Measurements from ENCODE around the gene PRELP. TPM values are rescaled to one million over a fixed set of nuclear protein-coding genes. Genes with fewer than 3 reads are reported as not detected.

Gene PRELP
- total RNA-seq, 1 experiment from 2014 or later: not detected

DNA sequence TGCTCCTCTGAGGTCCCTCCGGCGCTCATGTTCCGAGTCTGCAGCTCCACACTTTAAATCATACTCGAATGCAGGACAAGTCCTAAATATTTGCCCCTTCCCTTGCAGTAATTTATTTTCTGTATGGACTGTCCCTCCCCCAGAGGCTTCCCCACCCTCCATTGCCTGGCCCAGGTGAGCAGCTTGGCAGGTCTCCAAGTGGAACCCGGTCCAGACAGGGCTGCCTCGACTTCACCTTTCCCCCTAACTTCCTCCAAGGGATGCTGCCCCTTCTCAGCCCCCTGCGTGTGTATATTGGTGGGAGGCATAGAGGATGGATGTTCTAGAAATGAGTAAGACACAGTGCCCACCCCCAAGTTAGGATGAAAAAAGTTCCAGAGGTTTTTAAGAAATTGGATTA, 12.9 kb downstream of the PRELP start:
- intact Hi-C loops (cut with micrococcal nuclease; ENCODE audit: unreplicated experiment): loop anchor here (5.0 kb wide), 1 partner anchor 216 kb away; no protein-coding TSS in a partner anchor
- no peak overlapping the region for H3K27ac Mint-ChIP-seq (ENCODE audit: unreplicated experiment)

GRCh38 chr1:203490607-203491006, 15.0 kb downstream of the PRELP start:
- CTCF ChIA-PET: no interaction called here
- H3K9me3 Mint-ChIP-seq (ENCODE audit: unreplicated experiment): no peaks in the 10 kb centered on the region

More for the DNA sequence above, 12.9 kb downstream of the PRELP start:
- no peaks in the 10 kb centered on the region for H3K36me3 Mint-ChIP-seq (ENCODE audit: insufficient read depth, unreplicated experiment)
- no peaks in the 10 kb centered on the region for H3K9me3 Mint-ChIP-seq (ENCODE audit: unreplicated experiment)
- no peak for DNase-seq
- H3K4me3 ChIP-seq (ENCODE audit: low read depth, low read length): no peak overlapping the region
- H3K27me3 Mint-ChIP-seq (ENCODE audit: insufficient read depth, unreplicated experiment): peaks cover 12% of the 10 kb centered on the region
- ChIA-PET POLR2A (interaction anchor here (0.6 kb wide), 1 partner anchor 298 kb away, joined by 3 read pairs; no protein-coding TSS in a partner anchor), CTCF (interaction anchor here (1.2 to 1.7 kb wide), 3 partner anchors 13 to 149 kb away, joined by 3 to 5 read pairs (median 5); partner anchors contain the start of gene PRELP)
- H3K9me3 ChIP-seq: no peaks in the 10 kb centered on the region
- no peaks in the 10 kb centered on the region for H3K36me3 ChIP-seq (ENCODE audit: control insufficient read depth, insufficient read depth, low read length)
- H3K4me3 Mint-ChIP-seq (ENCODE audit: unreplicated experiment): no peak overlapping the region
- no peaks in the 10 kb centered on the region for H3K4me1 Mint-ChIP-seq (ENCODE audit: low read depth, unreplicated experiment)
- H3K27me3 ChIP-seq (replicated peaks; ENCODE audit: control insufficient read depth, insufficient read depth, low read length): no peaks in the 10 kb centered on the region
- no peaks in the 10 kb centered on the region for H3K4me1 ChIP-seq
- BruUV-seq (replicated peaks): no TSS peak
- no peak for TF ChIP-seq CTCF (IDR thresholded peaks at IDR 0.05; ENCODE audit: insufficient read depth in 1 of 2, low read depth in 1 of 2, low read length in 1 of 2, severe bottlenecking in 1 of 2, unreplicated experiment in 1 of 2)

GRCh38 chr1:203491664-203492063, 16.1 kb downstream of the PRELP start:
- DNase-seq: no peak
- no peaks in the 10 kb centered on the region for H3K9me3 Mint-ChIP-seq (ENCODE audit: unreplicated experiment)
- H3K4me1 Mint-ChIP-seq (ENCODE audit: low read depth, unreplicated experiment): no peaks in the 10 kb centered on the region
- H3K4me3 ChIP-seq (ENCODE audit: low read depth, low read length): no peak overlapping the region
- no peaks in the 10 kb centered on the region for H3K27me3 ChIP-seq (replicated peaks; ENCODE audit: control insufficient read depth, insufficient read depth, low read length)
- peaks cover 9% of the 10 kb centered on the region for H3K27me3 Mint-ChIP-seq (ENCODE audit: insufficient read depth, unreplicated experiment)
- H3K36me3 ChIP-seq (ENCODE audit: control insufficient read depth, insufficient read depth, low read length): no peaks in the 10 kb centered on the region
- ChIA-PET POLR2A (no interaction called here), CTCF (no interaction called here)
- no peak overlapping the region for H3K27ac Mint-ChIP-seq (ENCODE audit: unreplicated experiment)
- intact Hi-C loops (cut with micrococcal nuclease; ENCODE audit: unreplicated experiment): no loop called here
- no TSS peak for BruUV-seq (replicated peaks)
- H3K36me3 Mint-ChIP-seq (ENCODE audit: insufficient read depth, unreplicated experiment): no peaks in the 10 kb centered on the region
- no peaks in the 10 kb centered on the region for H3K9me3 ChIP-seq
- no peaks in the 10 kb centered on the region for H3K4me1 ChIP-seq
- H3K4me3 Mint-ChIP-seq (ENCODE audit: unreplicated experiment): no peak overlapping the region
- no peak for TF ChIP-seq CTCF (IDR thresholded peaks at IDR 0.05; ENCODE audit: insufficient read depth in 1 of 2, low read depth in 1 of 2, low read length in 1 of 2, severe bottlenecking in 1 of 2, unreplicated experiment in 1 of 2)

More at GRCh38 chr1:203490607-203491006, 15.0 kb downstream of the PRELP start:
- Histone ChIP-seq H3K36me3 (ENCODE audit: control insufficient read depth, insufficient read depth, low read length) (no peaks in the 10 kb centered on the region), H3K9me3 (no peaks in the 10 kb centered on the region), H3K4me1 (no peaks in the 10 kb centered on the region), H3K27me3 (replicated peaks; ENCODE audit: control insufficient read depth, insufficient read depth, low read length) (no peaks in the 10 kb centered on the region), H3K4me3 (ENCODE audit: low read depth, low read length) (no peak overlapping the region)
- no peaks in the 10 kb centered on the region for H3K4me1 Mint-ChIP-seq (ENCODE audit: low read depth, unreplicated experiment)
- no peaks in the 10 kb centered on the region for H3K36me3 Mint-ChIP-seq (ENCODE audit: insufficient read depth, unreplicated experiment)
- peaks cover 9% of the 10 kb centered on the region for H3K27me3 Mint-ChIP-seq (ENCODE audit: insufficient read depth, unreplicated experiment)
- POLR2A ChIA-PET: no interaction called here
- intact Hi-C loops (cut with micrococcal nuclease; ENCODE audit: unreplicated experiment): no loop called here
- no peak for TF ChIP-seq CTCF (IDR thresholded peaks at IDR 0.05; ENCODE audit: insufficient read depth in 1 of 2, low read depth in 1 of 2, low read length in 1 of 2, severe bottlenecking in 1 of 2, unreplicated experiment in 1 of 2)
- BruUV-seq (replicated peaks): no TSS peak
- no peak for DNase-seq
- H3K27ac Mint-ChIP-seq (ENCODE audit: unreplicated experiment): no peak overlapping the region
- no peak overlapping the region for H3K4me3 Mint-ChIP-seq (ENCODE audit: unreplicated experiment)
